Loucy (cell line): ENCODE data around the gene ELOVL1.

Source experiments
- CTCF ChIP-seq: fragments of 200-600 bp; sonication (generic); conservative IDR thresholded peaks from 2 replicates; pipeline ENCODE4 v1.5.1; 2014; ENCODE audit warnings: mild to moderate bottlenecking, antibody characterized with exemption, low read length
- EZH2phosphoT487 ChIP-seq: fragments of 200-600 bp; IDR thresholded peaks from 2 replicates; pipeline ENCODE4 v1.6.1; 2018; ENCODE audit warnings: antibody characterized with exemption, mild to moderate bottlenecking, moderate library complexity, borderline replicate concordance

DNA sequence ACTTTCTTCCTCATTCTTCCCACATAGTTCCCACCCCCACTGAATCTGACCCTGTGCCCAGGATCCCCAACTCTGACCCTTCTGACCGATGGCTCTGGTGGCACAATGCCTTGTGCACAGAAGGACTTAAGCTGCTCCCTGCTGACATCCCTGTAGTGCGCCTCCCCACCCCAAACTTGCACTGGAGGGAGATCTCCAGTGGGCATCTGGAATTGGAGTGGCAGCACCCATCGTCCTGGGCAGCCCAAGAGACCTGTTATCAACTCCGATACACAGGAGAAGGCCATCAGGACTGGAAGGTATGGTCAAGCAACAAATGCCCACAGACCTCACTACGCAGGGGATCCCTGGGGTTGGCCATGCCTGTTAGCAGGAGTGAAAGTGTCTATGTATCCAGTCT lies 21.2 kb downstream of the ELOVL1 start:
- TF ChIP-seq CTCF = no peak
- no peak for TF ChIP-seq EZH2phosphoT487
